ENCODE measurements around the gene ACACA.
A peak's percentile ranks its signal among the peaks of the same experiment; 100 is the strongest.
"Not testable (repeated sequence)": the region's sequence is repeated elsewhere in the genome, so short reads cannot be mapped to it uniquely, and the experiment has no call there.

The ACACA gene

DNA sequence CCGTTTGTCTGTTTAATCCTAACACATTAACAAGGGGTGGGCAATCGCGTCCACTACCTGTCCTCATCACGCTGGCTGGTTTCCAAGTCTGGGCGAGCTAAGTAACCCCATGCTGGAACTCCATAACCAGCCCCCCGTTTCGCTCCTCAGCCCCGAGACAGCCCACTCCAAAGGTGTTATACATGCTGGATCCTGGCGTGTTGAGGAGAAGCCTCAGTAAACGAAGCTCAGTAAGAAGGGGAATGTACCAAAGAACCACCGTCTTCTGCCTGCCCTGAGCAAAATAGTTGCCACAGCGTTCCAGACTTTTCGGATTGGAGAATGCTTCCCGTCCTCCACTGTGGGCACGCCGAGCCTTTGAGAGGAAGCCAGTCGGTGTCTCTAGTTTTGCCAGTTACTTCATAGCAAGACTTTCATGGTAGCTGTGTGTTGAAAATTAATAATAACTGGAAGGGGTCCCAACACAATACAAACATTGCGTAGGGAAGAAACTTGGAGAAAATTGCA is 46.9 kb downstream of the ACACA start:
- H3K4me2 ChIP-seq (ENCODE audit: low read depth, low read length, poor library complexity, severe bottlenecking): peak overlapping the region; percentile 63
- H3K36me3 ChIP-seq (ENCODE audit: insufficient read depth, low read length): no peaks in the 10 kb centered on the region
- H3K9me3 ChIP-seq (ENCODE audit: insufficient read depth, low read depth, low read length): no peaks in the 10 kb centered on the region
- H3K4me3 ChIP-seq (ENCODE audit: low read length, poor library complexity, severe bottlenecking): peak overlapping the region; percentile 93
- H3K9ac ChIP-seq (ENCODE audit: low read depth, low read length, poor library complexity, severe bottlenecking): peak overlapping the region; percentile 67
- H3K27me3 ChIP-seq (ENCODE audit: insufficient read depth, low read length, poor library complexity, severe bottlenecking): no peaks in the 10 kb centered on the region
- peaks cover 29% of the 10 kb centered on the region for H3K4me1 ChIP-seq (ENCODE audit: insufficient read depth, low read length, poor library complexity, severe bottlenecking)
- peak overlapping the region; percentile 84 for H2AFZ ChIP-seq (ENCODE audit: low read length)
- peaks cover 14% of the 10 kb centered on the region for H4K20me1 ChIP-seq (ENCODE audit: insufficient read depth, low read length, poor library complexity, severe bottlenecking)
- no peaks in the 10 kb centered on the region for H3K9me2 ChIP-seq (replicated peaks; ENCODE audit: low read depth, low read length)
- H3F3A ChIP-seq (ENCODE audit: low read depth): no peaks in the 10 kb centered on the region
- TF ChIP-seq EZH2phosphoT487 (IDR thresholded peaks at IDR 0.05; ENCODE audit: borderline replicate concordance): no peak
- TF ChIP-seq, protein P1, sequence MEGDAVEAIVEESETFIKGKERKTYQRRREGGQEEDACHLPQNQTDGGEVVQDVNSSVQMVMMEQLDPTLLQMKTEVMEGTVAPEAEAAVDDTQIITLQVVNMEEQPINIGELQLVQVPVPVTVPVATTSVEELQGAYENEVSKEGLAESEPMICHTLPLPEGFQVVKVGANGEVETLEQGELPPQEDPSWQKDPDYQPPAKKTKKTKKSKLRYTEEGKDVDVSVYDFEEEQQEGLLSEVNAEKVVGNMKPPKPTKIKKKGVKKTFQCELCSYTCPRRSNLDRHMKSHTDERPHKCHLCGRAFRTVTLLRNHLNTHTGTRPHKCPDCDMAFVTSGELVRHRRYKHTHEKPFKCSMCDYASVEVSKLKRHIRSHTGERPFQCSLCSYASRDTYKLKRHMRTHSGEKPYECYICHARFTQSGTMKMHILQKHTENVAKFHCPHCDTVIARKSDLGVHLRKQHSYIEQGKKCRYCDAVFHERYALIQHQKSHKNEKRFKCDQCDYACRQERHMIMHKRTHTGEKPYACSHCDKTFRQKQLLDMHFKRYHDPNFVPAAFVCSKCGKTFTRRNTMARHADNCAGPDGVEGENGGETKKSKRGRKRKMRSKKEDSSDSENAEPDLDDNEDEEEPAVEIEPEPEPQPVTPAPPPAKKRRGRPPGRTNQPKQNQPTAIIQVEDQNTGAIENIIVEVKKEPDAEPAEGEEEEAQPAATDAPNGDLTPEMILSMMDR (conservative IDR thresholded peaks at IDR 0.05; ENCODE audit: low read length): no peak
- H3K79me2 ChIP-seq (ENCODE audit: insufficient read depth, low read length): peaks cover 40% of the 10 kb centered on the region

DNA sequence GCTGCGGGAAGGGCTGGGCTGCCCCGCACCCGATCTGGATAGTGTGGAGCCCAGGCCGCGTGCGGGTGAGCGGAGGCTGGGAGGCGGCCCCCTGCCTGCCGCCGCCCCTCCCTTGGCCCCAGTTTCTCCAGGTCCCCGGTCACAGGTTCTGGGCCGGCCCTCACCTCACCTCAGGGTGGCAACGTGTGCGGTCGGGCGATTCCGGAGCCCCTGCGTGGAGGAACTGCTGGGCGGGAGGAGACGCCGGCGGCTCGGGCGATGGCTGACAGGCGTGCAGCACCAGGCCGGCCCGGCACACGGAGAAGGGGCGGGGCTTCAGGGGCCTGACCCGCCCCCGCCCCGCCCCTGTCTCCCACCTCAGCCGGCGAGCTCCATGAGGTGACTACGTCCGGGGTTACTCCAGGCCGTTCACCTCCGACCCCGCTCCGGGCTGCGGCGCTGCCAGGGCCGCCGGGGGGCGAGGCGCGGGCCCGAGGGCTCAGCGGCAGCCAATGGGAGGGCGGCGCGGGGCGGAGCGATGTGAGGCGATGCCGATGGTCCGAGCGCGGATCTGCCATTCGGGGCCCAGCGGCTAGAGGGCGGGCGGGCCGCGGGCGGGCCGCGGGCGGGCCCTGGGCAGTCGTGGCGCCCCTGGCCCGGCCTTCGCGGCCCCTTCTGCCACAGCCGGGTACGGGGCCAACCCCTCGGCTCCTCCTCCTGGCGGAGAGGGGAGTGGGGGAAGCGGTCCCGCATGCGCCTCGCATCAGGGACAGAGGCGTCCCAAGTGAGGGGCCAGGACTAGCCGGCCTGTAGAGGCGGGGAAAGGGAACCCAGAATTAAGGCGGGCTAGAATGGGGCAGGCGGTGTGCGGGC is 47.6 kb downstream of the ACACA start:
- Histone ChIP-seq H2AFZ (ENCODE audit: low read length) (peak overlapping the region; percentile 84), H3K36me3 (ENCODE audit: insufficient read depth, low read length) (no peaks in the 10 kb centered on the region), H3F3A (ENCODE audit: low read depth) (no peaks in the 10 kb centered on the region), H3K4me2 (ENCODE audit: low read depth, low read length, poor library complexity, severe bottlenecking) (peak overlapping the region; percentile 87), H3K27me3 (ENCODE audit: insufficient read depth, low read length, poor library complexity, severe bottlenecking) (no peaks in the 10 kb centered on the region), H3K9me2 (replicated peaks; ENCODE audit: low read depth, low read length) (no peaks in the 10 kb centered on the region), H3K9ac (ENCODE audit: low read depth, low read length, poor library complexity, severe bottlenecking) (peak overlapping the region; percentile 91), H3K79me2 (ENCODE audit: insufficient read depth, low read length) (peaks cover 47% of the 10 kb centered on the region), H3K4me1 (ENCODE audit: insufficient read depth, low read length, poor library complexity, severe bottlenecking) (peaks cover 35% of the 10 kb centered on the region), H4K20me1 (ENCODE audit: insufficient read depth, low read length, poor library complexity, severe bottlenecking) (peaks cover 14% of the 10 kb centered on the region), H3K9me3 (ENCODE audit: insufficient read depth, low read depth, low read length) (no peaks in the 10 kb centered on the region), H3K4me3 (ENCODE audit: low read length, poor library complexity, severe bottlenecking) (peak overlapping the region; percentile 93)
- TF ChIP-seq, protein P1 (conservative IDR thresholded peaks at IDR 0.05; ENCODE audit: low read length): peak; percentile 27; the same call in 1 of the 2 replicates
- TF ChIP-seq EZH2phosphoT487 (IDR thresholded peaks at IDR 0.05; ENCODE audit: borderline replicate concordance): no peak

- Histone ChIP-seq H3K9ac (ENCODE audit: low read depth, low read length, poor library complexity, severe bottlenecking) (peak overlapping the region; percentile 91), H3K4me2 (ENCODE audit: low read depth, low read length, poor library complexity, severe bottlenecking) (peak overlapping the region; percentile 87), H3K9me3 (ENCODE audit: insufficient read depth, low read depth, low read length) (no peaks in the 10 kb centered on the region), H3K36me3 (ENCODE audit: insufficient read depth, low read length) (no peaks in the 10 kb centered on the region), H3F3A (ENCODE audit: low read depth) (no peaks in the 10 kb centered on the region), H2AFZ (ENCODE audit: low read length) (peak overlapping the region; percentile 79), H3K4me3 (ENCODE audit: low read length, poor library complexity, severe bottlenecking) (peak overlapping the region; percentile 93), H3K79me2 (ENCODE audit: insufficient read depth, low read length) (peaks cover 55% of the 10 kb centered on the region), H3K4me1 (ENCODE audit: insufficient read depth, low read length, poor library complexity, severe bottlenecking) (peaks cover 36% of the 10 kb centered on the region), H4K20me1 (ENCODE audit: insufficient read depth, low read length, poor library complexity, severe bottlenecking) (peaks cover 14% of the 10 kb centered on the region), H3K9me2 (replicated peaks; ENCODE audit: low read depth, low read length) (no peaks in the 10 kb centered on the region), H3K27me3 (ENCODE audit: insufficient read depth, low read length, poor library complexity, severe bottlenecking) (no peaks in the 10 kb centered on the region)
- TF ChIP-seq, protein P1 (conservative IDR thresholded peaks at IDR 0.05; ENCODE audit: low read length): no peak
- no peak for TF ChIP-seq EZH2phosphoT487 (IDR thresholded peaks at IDR 0.05; ENCODE audit: borderline replicate concordance)
Measured at GRCh38 chr17:37358098-37358829, 48.4 kb downstream of the ACACA start.

DNA sequence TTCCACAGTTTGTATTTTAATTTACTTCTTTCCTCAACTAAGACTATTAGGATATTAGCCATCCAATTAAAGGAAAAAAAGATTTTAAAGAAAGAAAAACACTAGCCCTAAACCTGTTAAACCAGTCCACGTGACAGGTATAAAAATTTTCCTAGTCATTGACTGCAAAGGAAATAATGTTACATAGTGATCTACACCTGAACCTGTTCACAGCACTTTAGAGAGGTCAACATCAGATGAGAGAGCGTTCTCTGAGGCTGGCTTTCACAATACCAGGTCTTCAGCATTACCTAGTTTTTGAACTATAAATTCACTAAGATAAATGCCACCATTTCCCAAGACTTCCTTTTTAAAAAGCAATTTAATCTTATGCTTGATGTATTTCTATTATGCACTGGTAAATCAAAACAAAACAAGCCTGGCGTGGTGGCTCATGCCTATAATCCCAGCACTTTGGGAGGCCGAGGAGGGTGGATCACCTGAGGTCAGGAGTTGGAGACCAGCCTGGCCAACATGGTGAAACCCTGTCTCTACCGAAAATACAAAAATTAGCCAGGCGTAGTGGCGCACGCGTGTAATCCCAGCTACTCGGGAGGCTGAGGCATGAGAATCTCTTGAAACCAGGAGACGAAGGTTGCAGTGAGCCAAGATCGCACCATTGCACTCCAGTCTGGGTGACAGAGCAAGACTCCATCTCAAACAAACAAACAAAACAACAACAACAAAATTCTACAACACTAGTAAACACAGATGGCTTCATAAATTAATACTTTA is 49.7 kb downstream of the ACACA start:
- not testable (repeated sequence) for H3K9me3 ChIP-seq (ENCODE audit: insufficient read depth, low read depth, low read length); H3K36me3 ChIP-seq (ENCODE audit: insufficient read depth, low read length); H3K27me3 ChIP-seq (ENCODE audit: insufficient read depth, low read length, poor library complexity, severe bottlenecking); H2AFZ ChIP-seq (ENCODE audit: low read length); H3F3A ChIP-seq (ENCODE audit: low read depth); H3K9me2 ChIP-seq (replicated peaks; ENCODE audit: low read depth, low read length)
- peak overlapping the region; percentile 93 for H3K4me3 ChIP-seq (ENCODE audit: low read length, poor library complexity, severe bottlenecking)
- peaks cover 66% of the 10 kb centered on the region for H3K79me2 ChIP-seq (ENCODE audit: insufficient read depth, low read length)
- peaks cover 22% of the 10 kb centered on the region for H4K20me1 ChIP-seq (ENCODE audit: insufficient read depth, low read length, poor library complexity, severe bottlenecking)
- peaks cover 42% of the 10 kb centered on the region for H3K4me1 ChIP-seq (ENCODE audit: insufficient read depth, low read length, poor library complexity, severe bottlenecking)
- peak overlapping the region; percentile 87 for H3K4me2 ChIP-seq (ENCODE audit: low read depth, low read length, poor library complexity, severe bottlenecking)
- H3K9ac ChIP-seq (ENCODE audit: low read depth, low read length, poor library complexity, severe bottlenecking): peak overlapping the region; percentile 91

Measured in Loucy (cell line).